GM19438 (cell line): ENCODE data around the gene TNK2.

ENCODE experiments used
- ATAC-seq: cut with Tn5 transposase; IDR thresholded peaks from one replicate; pipeline ENCODE4 v1.9.1; 2021; ENCODE audit warnings: low read depth; ENCODE audit not compliant: unreplicated experiment

Gene TNK2

GRCh38 chr3:195900436-195901355 lies 7.7 kb downstream of the TNK2 start:
- peak; percentile 51 for ATAC-seq

GRCh38 chr3:195899701-195900435 lies 8.5 kb downstream of the TNK2 start:
- no peak for ATAC-seq

DNA sequence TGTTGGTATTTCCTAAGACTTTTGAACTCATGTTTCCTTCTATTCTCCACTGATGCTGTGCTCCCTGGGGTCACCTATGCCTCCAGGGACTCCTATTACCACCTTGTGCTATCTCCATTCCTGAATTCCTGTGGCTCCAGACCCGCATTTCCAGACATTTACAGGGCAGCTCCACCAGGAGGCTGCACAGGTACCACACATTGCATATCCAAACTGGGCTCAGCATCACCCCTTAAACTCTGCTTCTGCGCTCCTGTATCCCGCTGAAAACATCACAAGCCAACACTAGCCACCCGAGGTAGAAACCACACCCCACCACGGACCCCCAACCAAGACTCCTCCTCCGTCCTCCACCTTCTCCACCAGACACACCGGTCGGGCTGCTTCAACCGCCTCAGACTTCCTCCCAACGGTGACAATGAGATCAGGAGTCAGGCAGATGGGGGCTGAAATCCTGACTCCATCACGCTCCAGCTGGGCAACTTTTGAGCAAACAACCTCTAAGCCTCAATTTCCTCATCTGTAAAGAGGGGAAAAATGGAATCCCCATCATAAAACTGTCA lies 10.4 kb downstream of the TNK2 start:
- no peak for ATAC-seq

DNA sequence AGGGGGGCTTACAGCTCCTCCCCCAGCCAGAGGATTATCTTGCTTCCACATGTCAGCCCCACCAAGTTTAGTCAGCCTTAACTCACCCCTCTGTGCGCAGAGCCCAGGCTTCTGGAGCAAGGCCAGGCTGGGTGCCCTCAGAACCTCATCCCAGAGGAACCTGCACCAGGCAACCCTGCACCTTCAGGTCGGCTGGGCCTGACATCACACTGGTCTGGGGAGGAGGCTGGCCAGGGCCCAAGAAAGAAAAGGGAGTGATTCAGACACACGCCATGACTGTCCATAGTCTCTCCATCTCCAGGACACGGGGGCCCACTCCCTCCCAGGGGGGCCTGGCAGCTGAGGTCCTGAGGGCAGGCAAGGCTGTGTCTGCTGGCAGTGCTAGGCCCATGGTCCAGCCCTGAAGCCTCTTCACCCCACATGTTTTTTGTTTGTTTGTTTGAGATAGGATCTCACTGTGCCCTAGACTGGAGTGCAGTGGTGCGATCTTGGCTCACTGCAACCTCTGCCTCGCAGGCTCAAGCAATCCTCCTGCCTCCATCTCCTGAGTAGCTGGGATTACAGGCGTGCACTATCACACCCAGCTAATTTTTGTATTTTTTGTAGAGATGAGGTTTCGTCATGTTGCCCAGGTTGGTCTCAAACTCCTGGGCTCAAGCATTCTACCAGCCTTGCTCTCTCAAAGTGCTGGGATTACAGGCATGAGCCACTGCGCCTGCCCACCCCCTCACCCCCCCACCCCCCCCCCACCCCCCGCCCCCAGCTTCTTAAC lies 11.1 kb downstream of the TNK2 start:
- no peak for ATAC-seq

DNA sequence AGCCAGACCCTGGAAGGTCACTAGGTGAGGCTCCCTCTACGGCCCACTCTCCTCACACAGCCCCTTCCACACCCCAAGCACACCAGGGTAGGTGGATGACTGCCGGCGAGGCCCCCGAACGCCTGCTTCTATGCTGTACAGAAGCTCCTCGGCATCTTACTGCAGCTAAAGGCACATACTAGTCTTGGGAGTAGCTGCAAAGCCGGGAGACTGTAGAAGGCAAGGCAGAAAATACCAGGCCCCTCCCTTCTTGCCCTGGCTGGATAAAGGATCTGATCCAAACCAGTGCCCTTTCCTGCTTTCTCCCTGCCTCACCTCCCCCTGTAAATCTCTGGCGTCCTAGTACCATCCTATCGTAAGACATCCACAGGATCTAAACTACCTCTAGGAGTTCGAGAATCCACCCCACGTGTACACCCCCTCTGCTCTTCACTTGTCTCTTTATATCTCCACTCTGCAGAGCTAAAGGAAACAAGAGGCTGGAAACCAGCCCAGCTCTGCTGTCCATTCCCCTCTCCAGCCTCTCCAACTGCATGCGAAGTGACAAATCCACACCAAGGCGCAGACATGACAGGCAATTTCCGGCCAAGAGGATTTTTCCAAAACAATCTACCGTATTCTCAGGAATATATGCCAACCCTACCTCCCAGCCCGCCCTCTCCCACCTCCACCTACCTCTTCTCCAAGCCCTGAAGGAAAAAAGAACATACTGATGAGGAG lies 11.8 kb downstream of the TNK2 start:
- ATAC-seq = peak; percentile 3

DNA sequence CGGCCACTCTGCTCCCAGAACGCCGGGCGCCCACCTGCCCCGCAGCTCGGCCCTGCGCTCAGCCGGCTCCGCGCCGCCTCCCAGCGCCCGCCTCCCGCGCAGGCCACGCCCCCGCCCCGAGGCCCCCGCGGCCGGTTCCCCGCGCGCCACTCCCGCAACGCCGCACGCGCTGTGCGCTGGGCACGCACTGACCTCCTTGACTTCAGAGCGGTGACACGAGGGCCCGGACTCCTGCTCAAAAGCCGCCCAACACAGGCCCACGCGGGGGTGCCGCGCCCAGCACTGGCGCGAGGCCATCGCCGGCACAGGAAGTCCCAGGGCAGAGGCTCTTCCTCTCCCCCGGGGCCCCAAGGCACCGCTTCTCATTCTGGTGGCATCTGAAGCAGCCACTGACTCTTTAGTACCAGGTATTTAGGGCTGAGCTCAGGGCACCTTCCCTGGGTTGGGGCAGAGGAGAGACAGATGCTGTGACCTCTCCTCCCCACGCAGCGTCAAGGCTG lies 12.4 kb downstream of the TNK2 start:
- ATAC-seq = peak; percentile 34

DNA sequence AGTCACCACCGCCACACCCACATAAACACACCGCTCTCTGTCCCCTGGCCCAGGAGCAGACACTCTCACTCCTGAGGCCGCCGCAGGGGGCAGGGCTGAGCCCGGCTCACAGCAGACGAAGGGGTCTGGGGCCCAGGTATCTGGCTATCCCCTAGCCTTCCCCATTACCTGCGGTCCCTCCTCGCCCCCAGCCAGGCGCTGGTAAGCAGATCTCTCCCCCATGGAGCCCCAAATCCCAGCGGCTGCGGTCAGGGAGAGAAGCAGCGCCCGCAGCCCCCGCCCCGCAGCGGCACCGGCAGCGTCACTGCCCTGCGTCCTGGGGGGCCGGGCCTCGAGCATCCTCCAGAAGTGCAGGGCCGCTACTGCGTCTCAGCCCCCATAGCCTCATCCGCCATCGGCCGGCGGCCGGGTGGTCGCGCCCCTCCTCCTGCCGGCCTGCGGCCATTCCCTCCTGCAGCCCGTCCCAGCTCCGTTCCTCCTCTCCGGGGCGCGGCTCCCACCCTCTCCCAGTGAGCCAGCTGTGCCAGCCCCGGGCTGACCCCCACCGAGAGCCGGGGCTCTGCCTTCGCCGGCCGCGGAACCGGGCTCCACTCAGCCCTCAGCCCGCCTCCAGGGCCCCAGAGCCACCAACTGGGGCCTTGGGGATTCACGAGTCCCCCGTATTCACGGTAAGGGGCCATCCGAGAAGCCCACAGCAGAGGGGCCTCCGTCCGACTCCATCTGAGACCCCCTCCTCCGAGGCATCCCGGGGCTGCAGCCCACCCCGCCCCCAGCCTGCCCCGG lies 13.1 kb downstream of the TNK2 start:
- peak; percentile 65 for ATAC-seq

DNA sequence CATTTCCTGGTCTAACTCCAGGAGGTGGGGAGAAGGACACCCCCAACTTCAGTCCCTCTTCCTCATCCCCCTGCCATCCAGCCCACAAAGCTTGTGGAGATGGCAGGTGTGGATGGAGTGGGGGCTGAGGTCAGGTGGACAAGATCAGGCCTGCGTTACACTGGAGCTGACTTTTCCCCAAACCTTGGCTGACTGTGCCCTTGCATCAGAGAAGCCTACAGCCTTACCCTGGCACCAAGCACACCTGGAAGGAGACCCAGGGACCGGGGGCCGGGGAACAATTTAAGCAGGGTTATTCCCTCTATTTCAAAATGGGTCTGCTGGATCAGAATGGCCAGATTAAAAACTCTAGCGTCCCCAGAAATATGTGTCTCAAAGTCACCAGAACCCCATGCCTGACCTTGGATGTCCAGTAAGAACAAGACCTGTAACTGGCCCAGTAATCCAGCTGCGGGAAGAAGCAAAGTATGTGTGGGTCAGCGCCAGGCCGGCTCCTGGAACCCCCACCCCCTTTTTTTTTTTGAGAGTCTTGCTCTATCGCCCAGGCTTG lies 14.4 kb downstream of the TNK2 start:
- ATAC-seq = no peak

DNA sequence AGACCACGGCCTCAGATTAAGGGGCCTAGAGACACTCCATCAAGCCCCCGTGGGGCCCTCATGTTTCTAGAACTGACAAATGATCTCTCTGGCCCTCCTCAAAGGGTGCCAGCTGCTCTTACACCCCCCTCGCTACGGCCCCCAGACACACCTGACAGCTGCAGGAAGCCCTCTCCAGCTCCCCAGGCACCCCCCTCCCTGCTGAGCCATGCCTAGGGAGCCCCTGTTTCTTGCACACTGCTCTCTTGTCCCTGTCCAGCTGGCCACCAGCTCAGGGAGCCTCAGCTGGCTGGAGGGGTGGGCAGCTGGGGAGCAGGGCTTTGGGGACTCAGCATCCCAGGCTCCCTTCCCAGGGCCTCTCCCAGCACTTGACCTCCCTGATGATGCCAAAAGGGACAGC lies 14.8 kb downstream of the TNK2 start:
- no peak for ATAC-seq

GRCh38 chr3:195893044-195893395 lies 15.3 kb downstream of the TNK2 start:
- ATAC-seq = no peak

- ATAC-seq = no peak
These were observed 16.0 kb downstream of the TNK2 start for GRCh38 chr3:195892105-195893043.

DNA sequence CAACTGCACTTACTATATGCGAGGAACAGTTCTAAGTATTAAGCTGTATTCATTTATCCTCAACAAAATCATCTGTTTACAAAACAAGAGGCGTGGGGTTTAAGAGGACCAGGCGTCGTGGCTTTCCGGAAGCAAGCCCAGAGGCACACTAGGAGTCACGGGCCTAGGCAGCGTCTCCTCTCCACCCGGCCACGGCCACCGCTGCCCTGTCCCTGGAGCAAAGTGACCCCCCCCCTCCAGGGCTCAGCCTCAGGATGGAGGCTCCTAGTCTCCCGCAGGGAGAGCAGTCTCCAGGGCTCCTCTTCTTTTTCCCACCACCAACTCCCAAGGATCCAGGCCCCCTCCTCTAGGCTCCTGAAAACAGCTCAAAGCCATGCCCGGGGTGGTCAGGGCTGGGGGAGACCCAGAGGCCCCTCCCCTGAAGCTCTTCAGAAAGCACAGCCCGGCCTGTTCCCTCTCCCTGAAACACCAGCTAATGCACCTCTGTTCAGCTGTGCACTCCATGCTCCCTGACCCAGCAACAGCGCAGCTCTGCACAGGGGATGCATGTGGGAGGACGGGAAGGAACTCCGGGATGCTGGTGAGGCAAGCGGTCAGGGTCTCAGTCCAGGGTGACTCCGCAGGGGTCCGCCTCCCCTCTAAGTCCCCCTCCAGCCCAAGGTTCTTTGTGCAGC lies 16.8 kb downstream of the TNK2 start:
- ATAC-seq = no peak

- ATAC-seq = no peak
These were observed 18.5 kb downstream of the TNK2 start for GRCh38 chr3:195889870-195890295.

DNA sequence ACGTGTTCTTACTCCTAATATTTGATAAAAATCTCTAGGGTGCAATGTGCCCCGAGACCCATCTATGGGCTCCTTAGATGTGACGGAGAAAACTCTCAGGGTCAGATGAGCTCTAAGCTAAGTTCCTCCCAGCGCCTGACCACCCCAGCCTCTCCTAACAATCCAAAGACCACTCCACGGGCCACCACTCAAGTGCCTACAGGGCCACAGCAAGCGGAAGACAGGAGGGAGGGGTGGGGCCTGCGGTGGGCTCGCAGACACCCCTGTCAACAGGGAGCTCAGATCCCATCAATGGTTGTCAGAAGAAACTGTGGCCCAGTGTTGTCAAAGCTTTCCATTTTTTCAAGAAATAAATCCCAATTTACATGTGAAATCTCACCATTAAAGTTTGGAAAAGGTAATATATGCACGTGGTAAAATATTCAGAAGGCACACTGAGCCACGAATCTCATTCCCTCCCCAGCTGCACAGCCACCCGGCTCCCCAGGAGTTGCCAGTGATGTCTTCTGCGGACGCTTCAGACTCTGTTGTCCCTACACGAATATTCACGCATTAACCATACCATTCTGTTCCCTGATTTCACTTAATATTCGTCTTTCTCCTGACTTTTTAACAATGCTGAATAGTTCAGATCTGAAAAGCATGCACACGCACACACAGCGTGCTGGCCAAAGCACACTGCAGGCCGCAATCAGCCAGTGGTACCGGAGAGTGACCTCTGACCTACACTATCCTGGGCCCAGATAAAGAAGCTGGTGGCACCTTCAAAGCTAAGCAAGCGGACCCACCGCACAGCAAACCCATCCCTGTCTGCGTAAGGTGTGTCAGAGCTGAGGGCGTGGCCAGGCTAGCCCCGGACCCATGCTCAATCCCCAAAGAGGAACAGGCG lies 19.1 kb downstream of the TNK2 start:
- ATAC-seq = no peak

GRCh38 chr3:195888311-195888761 lies 20.0 kb downstream of the TNK2 start:
- no peak for ATAC-seq

- ATAC-seq = no peak
These were observed 20.7 kb downstream of the TNK2 start for GRCh38 chr3:195887670-195888069.
